H1 (cell line): ENCODE data around the gene DIPK1A. TPM values are rescaled to one million over a fixed set of nuclear protein-coding genes. Genes with fewer than 3 reads are reported as not detected.

Experiments used
- CBX8 ChIP-seq: fragments of 300-800, 300-1000 bp; sonication (generic); IDR thresholded peaks from 2 replicates; pipeline ENCODE4 v1.7.1; 2016; ENCODE audit warnings: low read depth, low read length, borderline replicate concordance
- CREB1 ChIP-seq: IDR thresholded peaks from 2 replicates; pipeline ENCODE4 v1.6.1; 2012; ENCODE audit warnings: inconsistent platforms
- GABPA ChIP-seq: IDR thresholded peaks from 2 replicates; pipeline ENCODE4 v1.6.1; 2011; ENCODE audit warnings: mild to moderate bottlenecking, low read length, moderate library complexity, borderline replicate concordance; ENCODE audit not compliant: insufficient read depth
- NRF1 ChIP-seq: IDR thresholded peaks from 2 replicates; pipeline ENCODE4 v1.6.1; 2011; ENCODE audit warnings: mild to moderate bottlenecking, low read depth, low read length, improper control_type of control experiment
- RAD21 ChIP-seq, 2 experiments: IDR thresholded peaks in 1 of 2; conservative IDR thresholded peaks in 1 of 2; 2 replicates each; pipeline ENCODE4 v1.6.1; 2011; ENCODE audit warnings: low read depth in 2 of 2, low read length in 2 of 2, improper control_type of control experiment in 1 of 2, inconsistent platforms in 1 of 2, mild to moderate bottlenecking in 1 of 2, moderate library complexity in 1 of 2
- RXRA ChIP-seq: IDR thresholded peaks from 2 replicates; pipeline ENCODE4 v1.6.1; 2011; ENCODE audit warnings: low read depth, mild to moderate bottlenecking, low read length, moderate library complexity; ENCODE audit not compliant: insufficient read depth
- SAP30 ChIP-seq: fragments of 300-600 bp; sonication (generic); IDR thresholded peaks from 2 replicates; pipeline ENCODE4 v1.7.1; 2012; ENCODE audit warnings: low read length, moderate library complexity, mild to moderate bottlenecking, inconsistent platforms; ENCODE audit not compliant: insufficient read depth, insufficient replicate concordance
- polyA plus RNA-seq, 7 experiments: library from polyadenylated mRNA; depleted of rRNA in 3 of 7; stranded (reverse) in 5 of 7; unstranded in 2 of 7; fragments of >200 nt in 5 of 7; fragments of 200-250 nt in 2 of 7; gene quantifications; 1 replicate in 5 of 7; 2 replicates in 1 of 7; 4 replicates in 1 of 7; pipeline versions ENCODE4 v1.2.1 to v1.2.3, GENCODE V29; 2011 to 2013; ENCODE audit warnings: missing spikeins in 2 of 7, mixed read lengths in 2 of 7
- total RNA-seq: library from RNA; stranded (reverse); fragmentation: NEBNext Ultra II Directional; extraction: Animal tissue kit (Norgen Biotek cat#: 25700); gene quantifications from 2 replicates; pipeline ENCODE4 v1.2.1, GENCODE V29; 2021

The DIPK1A gene
- total and polyA plus RNA-seq, 2 of the 8 experiments (the other 6 are each of a cell fraction or from before 2014, with no cell fraction given): 2.5 to 5.0 TPM

GRCh38 chr1:92958203-92958970 lies 2.9 kb downstream of the DIPK1A start (continued):
- TF ChIP-seq RAD21 (IDR thresholded peaks at IDR 0.05 in 1 of 2, conservative IDR thresholded peaks at IDR 0.05 in 1 of 2; ENCODE audit: low read depth in 2 of 2, low read length in 2 of 2) (no peak), SAP30 (no peak), CREB1 (no peak), GABPA (no peak), RXRA (no peak), CBX8 (no peak), NRF1 (no peak)
